H1 (cell line): ENCODE data around the gene ACE. TPM values are rescaled to one million over a fixed set of nuclear protein-coding genes. Genes with fewer than 3 reads are reported as not detected.

ENCODE experiments used
- EP300 ChIP-seq, 2 experiments: IDR thresholded peaks; 1 replicate in 1 of 2; 2 replicates in 1 of 2; pipeline ENCODE4 v1.6.1; 2011 to 2012; ENCODE audit warnings: low read depth in 2 of 2, low read length in 2 of 2, mild to moderate bottlenecking in 2 of 2, borderline replicate concordance in 1 of 2, inconsistent platforms in 1 of 2, moderate library complexity in 1 of 2
- GABPA ChIP-seq: IDR thresholded peaks from 2 replicates; pipeline ENCODE4 v1.6.1; 2011; ENCODE audit warnings: mild to moderate bottlenecking, low read length, moderate library complexity, borderline replicate concordance; ENCODE audit not compliant: insufficient read depth
- GTF2F1 ChIP-seq: IDR thresholded peaks from 2 replicates; pipeline ENCODE4 v1.6.1; 2012; ENCODE audit warnings: low read depth, low read length, improper control_type of control experiment, borderline replicate concordance
- POLR2AphosphoS5 ChIP-seq: IDR thresholded peaks from 2 replicates; pipeline ENCODE4 v1.6.1; 2011; ENCODE audit warnings: low read depth, low read length
- SIN3A ChIP-seq, 2 experiments: IDR thresholded peaks in 1 of 2; conservative IDR thresholded peaks in 1 of 2; 2 replicates each; pipeline ENCODE4 v1.6.1; 2011 to 2012; ENCODE audit warnings: low read length in 2 of 2, improper control_type of control experiment in 1 of 2, low read depth in 1 of 2, mild to moderate bottlenecking in 1 of 2
- SIX5 ChIP-seq: IDR thresholded peaks from 2 replicates; pipeline ENCODE4 v1.6.1; 2011; ENCODE audit warnings: mild to moderate bottlenecking, low read depth, low read length
- polyA plus RNA-seq, 7 experiments: library from polyadenylated mRNA; depleted of rRNA in 3 of 7; stranded (reverse) in 5 of 7; unstranded in 2 of 7; fragments of >200 nt in 5 of 7; fragments of 200-250 nt in 2 of 7; gene quantifications; 1 replicate in 5 of 7; 2 replicates in 1 of 7; 4 replicates in 1 of 7; pipeline versions ENCODE4 v1.2.1 to v1.2.3, GENCODE V29; 2011 to 2013; ENCODE audit warnings: missing spikeins in 2 of 7, mixed read lengths in 2 of 7
- total RNA-seq: library from RNA; stranded (reverse); fragmentation: NEBNext Ultra II Directional; extraction: Animal tissue kit (Norgen Biotek cat#: 25700); gene quantifications from 2 replicates; pipeline ENCODE4 v1.2.1, GENCODE V29; 2021
- TF ChIP-seq, protein P1 (sequence below): fragments of 300-600 bp; sonication (generic); IDR thresholded peaks from 2 replicates; pipeline ENCODE4 v1.7.1; 2012; ENCODE audit warnings: low read length, moderate library complexity, mild to moderate bottlenecking, inconsistent platforms; ENCODE audit not compliant: insufficient replicate concordance

Gene ACE
- total and polyA plus RNA-seq, 2 of the 8 experiments (the other 6 are each of a cell fraction or from before 2014, with no cell fraction given), result 2.5 to 5.5 TPM

DNA sequence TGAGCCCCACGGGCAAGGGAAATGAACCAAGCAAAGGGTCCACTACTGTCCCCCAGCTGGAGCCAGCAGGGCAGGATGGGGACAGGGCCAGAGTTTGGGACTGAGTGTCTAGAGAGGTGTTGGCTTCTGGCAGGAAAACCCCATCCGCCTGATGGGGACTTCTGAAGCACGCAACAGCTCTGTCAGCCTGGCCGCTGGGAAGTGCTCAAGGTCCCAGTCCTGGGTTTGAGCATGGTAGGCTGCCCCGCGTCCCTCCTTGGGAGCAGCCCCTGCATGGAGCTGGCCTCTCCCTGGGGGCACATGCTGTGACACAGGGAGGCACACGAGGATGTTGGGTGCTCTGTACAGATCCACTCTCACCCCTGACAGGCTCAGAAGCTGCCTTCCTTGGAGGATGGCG is 14.6 kb downstream of the ACE start (continued):
- TF ChIP-seq GABPA (no peak), EP300 (IDR thresholded peaks at IDR 0.05; ENCODE audit: borderline replicate concordance in 1 of 2, low read depth in 2 of 2, low read length in 2 of 2) (no peak), GTF2F1 (no peak), SIN3A (conservative IDR thresholded peaks at IDR 0.05 in 1 of 2, IDR thresholded peaks at IDR 0.05 in 1 of 2; ENCODE audit: low read depth in 1 of 2, low read length in 2 of 2) (no peak), POLR2AphosphoS5 (no peak), SIX5 (no peak)
- TF ChIP-seq, protein P1, sequence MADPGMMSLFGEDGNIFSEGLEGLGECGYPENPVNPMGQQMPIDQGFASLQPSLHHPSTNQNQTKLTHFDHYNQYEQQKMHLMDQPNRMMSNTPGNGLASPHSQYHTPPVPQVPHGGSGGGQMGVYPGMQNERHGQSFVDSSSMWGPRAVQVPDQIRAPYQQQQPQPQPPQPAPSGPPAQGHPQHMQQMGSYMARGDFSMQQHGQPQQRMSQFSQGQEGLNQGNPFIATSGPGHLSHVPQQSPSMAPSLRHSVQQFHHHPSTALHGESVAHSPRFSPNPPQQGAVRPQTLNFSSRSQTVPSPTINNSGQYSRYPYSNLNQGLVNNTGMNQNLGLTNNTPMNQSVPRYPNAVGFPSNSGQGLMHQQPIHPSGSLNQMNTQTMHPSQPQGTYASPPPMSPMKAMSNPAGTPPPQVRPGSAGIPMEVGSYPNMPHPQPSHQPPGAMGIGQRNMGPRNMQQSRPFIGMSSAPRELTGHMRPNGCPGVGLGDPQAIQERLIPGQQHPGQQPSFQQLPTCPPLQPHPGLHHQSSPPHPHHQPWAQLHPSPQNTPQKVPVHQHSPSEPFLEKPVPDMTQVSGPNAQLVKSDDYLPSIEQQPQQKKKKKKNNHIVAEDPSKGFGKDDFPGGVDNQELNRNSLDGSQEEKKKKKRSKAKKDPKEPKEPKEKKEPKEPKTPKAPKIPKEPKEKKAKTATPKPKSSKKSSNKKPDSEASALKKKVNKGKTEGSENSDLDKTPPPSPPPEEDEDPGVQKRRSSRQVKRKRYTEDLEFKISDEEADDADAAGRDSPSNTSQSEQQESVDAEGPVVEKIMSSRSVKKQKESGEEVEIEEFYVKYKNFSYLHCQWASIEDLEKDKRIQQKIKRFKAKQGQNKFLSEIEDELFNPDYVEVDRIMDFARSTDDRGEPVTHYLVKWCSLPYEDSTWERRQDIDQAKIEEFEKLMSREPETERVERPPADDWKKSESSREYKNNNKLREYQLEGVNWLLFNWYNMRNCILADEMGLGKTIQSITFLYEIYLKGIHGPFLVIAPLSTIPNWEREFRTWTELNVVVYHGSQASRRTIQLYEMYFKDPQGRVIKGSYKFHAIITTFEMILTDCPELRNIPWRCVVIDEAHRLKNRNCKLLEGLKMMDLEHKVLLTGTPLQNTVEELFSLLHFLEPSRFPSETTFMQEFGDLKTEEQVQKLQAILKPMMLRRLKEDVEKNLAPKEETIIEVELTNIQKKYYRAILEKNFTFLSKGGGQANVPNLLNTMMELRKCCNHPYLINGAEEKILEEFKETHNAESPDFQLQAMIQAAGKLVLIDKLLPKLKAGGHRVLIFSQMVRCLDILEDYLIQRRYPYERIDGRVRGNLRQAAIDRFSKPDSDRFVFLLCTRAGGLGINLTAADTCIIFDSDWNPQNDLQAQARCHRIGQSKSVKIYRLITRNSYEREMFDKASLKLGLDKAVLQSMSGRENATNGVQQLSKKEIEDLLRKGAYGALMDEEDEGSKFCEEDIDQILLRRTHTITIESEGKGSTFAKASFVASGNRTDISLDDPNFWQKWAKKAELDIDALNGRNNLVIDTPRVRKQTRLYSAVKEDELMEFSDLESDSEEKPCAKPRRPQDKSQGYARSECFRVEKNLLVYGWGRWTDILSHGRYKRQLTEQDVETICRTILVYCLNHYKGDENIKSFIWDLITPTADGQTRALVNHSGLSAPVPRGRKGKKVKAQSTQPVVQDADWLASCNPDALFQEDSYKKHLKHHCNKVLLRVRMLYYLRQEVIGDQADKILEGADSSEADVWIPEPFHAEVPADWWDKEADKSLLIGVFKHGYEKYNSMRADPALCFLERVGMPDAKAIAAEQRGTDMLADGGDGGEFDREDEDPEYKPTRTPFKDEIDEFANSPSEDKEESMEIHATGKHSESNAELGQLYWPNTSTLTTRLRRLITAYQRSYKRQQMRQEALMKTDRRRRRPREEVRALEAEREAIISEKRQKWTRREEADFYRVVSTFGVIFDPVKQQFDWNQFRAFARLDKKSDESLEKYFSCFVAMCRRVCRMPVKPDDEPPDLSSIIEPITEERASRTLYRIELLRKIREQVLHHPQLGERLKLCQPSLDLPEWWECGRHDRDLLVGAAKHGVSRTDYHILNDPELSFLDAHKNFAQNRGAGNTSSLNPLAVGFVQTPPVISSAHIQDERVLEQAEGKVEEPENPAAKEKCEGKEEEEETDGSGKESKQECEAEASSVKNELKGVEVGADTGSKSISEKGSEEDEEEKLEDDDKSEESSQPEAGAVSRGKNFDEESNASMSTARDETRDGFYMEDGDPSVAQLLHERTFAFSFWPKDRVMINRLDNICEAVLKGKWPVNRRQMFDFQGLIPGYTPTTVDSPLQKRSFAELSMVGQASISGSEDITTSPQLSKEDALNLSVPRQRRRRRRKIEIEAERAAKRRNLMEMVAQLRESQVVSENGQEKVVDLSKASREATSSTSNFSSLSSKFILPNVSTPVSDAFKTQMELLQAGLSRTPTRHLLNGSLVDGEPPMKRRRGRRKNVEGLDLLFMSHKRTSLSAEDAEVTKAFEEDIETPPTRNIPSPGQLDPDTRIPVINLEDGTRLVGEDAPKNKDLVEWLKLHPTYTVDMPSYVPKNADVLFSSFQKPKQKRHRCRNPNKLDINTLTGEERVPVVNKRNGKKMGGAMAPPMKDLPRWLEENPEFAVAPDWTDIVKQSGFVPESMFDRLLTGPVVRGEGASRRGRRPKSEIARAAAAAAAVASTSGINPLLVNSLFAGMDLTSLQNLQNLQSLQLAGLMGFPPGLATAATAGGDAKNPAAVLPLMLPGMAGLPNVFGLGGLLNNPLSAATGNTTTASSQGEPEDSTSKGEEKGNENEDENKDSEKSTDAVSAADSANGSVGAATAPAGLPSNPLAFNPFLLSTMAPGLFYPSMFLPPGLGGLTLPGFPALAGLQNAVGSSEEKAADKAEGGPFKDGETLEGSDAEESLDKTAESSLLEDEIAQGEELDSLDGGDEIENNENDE, result no peak
